ENCODE results near the gene TTC28.

The TTC28 gene

DNA sequence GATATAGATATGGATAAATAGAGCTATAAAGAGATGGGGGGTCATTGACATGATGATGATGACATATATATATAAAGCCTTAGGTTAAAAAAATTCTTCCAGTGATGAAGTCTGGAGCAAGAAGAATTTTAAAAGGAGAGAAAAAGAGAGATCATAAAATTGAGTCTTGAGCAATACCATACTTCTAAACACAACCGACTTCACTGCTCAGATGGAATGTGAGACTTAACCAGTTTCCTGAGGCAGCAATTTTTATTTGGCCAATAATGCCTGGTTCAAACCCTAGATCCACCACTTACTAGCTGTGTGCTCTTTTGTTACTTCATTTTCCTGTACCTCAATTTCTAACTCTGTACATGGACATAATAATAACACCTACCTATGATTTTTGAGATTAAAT lies 229.5 kb downstream of the TTC28 start:
- TF ChIP-seq, protein P1, sequence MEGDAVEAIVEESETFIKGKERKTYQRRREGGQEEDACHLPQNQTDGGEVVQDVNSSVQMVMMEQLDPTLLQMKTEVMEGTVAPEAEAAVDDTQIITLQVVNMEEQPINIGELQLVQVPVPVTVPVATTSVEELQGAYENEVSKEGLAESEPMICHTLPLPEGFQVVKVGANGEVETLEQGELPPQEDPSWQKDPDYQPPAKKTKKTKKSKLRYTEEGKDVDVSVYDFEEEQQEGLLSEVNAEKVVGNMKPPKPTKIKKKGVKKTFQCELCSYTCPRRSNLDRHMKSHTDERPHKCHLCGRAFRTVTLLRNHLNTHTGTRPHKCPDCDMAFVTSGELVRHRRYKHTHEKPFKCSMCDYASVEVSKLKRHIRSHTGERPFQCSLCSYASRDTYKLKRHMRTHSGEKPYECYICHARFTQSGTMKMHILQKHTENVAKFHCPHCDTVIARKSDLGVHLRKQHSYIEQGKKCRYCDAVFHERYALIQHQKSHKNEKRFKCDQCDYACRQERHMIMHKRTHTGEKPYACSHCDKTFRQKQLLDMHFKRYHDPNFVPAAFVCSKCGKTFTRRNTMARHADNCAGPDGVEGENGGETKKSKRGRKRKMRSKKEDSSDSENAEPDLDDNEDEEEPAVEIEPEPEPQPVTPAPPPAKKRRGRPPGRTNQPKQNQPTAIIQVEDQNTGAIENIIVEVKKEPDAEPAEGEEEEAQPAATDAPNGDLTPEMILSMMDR (IDR thresholded peaks at IDR 0.05; ENCODE audit: insufficient read depth, low read depth, low read length, missing control alignments) = no peak
- no peak overlapping the region for H3K4me3 ChIP-seq (ENCODE audit: low read length)
- no peak for DNase-seq (ENCODE audit: low read depth)

DNA sequence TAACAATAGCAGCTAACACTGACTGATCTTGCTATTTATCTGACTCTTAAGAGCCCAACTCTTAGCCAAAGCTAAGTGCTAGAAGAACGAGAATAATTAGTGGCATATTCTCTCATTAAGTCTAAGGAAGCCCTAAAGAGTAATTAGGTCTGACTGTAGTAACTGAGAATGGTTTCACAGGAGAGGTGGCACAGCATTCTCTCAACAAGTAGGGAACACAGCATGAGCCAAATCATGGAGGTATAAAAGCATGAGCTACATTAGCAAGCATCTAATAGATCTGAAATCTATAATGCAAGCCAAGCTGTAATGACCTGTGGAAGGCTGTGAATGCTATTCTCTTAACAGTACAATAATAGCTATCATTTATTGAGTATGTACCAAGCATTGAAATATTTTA lies 230.6 kb downstream of the TTC28 start:
- TF ChIP-seq, protein P1 (IDR thresholded peaks at IDR 0.05; ENCODE audit: insufficient read depth, low read depth, low read length, missing control alignments) = no peak
- DNase-seq (ENCODE audit: low read depth) = no peak
- H3K4me3 ChIP-seq (ENCODE audit: low read length) = no peak overlapping the region

DNA sequence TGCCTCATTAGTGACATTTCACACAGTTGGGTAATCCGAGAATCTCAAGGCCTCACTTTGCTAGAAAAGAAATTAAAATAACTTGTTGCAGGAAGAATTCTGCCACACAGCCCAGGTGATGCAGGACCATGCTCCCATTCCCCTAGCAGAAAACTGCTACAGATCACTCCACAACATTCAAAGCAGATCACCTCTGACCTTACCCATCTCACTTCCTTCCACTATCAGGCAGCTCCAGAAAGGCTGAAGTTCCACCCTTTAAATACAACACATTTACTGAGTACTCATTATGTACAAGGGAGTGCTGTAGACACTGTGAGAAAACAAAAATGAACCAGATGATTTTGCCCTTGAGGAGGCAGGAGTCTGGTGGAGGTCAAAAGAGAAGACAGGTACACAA lies 231.0 kb downstream of the TTC28 start:
- DNase-seq (ENCODE audit: low read depth) = no peak
- TF ChIP-seq, protein P1 (IDR thresholded peaks at IDR 0.05; ENCODE audit: insufficient read depth, low read depth, low read length, missing control alignments) = no peak
- no peak overlapping the region for H3K4me3 ChIP-seq (ENCODE audit: low read length)

DNA sequence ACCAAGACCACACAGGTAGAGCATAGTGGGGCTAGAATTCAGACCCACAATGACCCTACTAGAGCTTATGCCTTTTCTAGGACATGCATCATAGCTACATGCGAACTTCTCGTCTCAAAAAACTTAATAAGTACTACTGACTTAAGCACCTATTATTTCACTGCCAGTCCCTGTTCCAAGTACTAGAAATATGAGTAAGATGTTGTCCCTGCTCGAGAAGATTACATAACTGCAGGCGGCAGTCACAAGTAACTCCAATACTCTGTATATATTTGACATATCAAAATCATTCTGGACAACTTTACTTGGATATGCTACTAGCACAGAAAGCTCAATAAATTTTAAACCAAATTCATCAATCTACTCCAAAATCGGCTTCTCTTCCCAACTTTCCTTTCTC lies 235.0 kb downstream of the TTC28 start:
- TF ChIP-seq, protein P1 (IDR thresholded peaks at IDR 0.05; ENCODE audit: insufficient read depth, low read depth, low read length, missing control alignments) = no peak
- no peak overlapping the region for H3K4me3 ChIP-seq (ENCODE audit: low read length)
- no peak for DNase-seq (ENCODE audit: low read depth)

DNA sequence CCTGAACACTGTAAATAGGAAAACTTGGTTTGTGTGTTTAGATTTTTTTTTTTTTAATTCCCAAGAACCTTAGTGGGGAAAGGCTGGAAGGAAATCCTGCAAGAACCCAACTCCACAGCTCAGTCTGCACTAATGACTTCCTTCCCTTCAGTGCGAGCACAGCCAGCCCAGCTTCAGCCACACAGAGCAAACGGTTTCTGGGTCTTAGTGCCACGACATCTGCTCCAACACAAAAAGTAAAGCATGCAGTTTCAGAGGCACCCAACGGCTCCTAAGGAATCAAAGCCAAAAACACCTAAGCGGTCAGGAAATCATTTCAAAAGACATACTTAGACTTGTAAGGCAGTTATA lies 236.1 kb downstream of the TTC28 start:
- H3K4me3 ChIP-seq (ENCODE audit: low read length) = peak overlapping the region; percentile 57
- TF ChIP-seq, protein P1 (IDR thresholded peaks at IDR 0.05; ENCODE audit: insufficient read depth, low read depth, low read length, missing control alignments) = no peak
- peak; percentile 45 for DNase-seq (ENCODE audit: low read depth)

DNA sequence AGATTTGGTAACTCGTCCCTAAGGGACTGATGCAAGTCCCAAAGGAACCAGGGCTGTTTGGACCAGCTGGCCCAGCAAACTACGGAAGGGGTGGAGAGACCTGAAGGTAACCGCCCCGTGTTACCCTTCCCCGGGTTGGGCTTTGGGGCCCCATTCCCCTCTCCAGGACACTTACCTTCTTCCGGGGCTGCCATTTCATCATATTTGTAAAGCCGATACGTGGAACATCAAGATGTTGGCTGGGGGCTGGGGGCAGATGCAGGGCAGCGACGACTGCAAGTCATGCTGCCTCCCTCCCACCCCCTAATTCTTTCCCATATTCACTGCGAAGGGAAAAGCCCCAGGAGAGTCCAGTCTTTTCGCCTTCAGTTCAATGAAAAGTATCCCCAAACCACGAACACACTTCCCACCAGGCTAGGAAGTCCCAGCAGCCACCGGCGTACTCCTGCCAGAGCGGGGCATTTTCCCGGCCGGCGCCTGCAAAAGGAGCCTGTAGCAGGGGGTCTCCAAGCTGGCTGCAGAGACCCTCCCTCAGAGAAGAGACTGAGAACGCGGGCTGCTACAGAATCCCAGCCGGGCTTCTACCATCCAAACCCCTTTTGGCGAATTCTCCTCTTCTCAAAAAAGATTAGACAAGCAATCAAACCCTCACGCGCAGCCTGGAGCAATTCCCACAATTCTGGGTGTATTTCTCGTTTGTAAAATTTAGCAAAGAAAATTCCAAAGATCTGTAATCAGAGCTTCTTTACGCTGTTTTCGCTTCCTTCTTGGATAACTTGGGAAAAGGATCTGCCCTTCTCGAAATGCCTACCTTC lies 236.7 kb downstream of the TTC28 start:
- DNase-seq (ENCODE audit: low read depth) = peak; percentile 9
- TF ChIP-seq, protein P1 (IDR thresholded peaks at IDR 0.05; ENCODE audit: insufficient read depth, low read depth, low read length, missing control alignments) = no peak
- peak overlapping the region; percentile 57 for H3K4me3 ChIP-seq (ENCODE audit: low read length)

DNA sequence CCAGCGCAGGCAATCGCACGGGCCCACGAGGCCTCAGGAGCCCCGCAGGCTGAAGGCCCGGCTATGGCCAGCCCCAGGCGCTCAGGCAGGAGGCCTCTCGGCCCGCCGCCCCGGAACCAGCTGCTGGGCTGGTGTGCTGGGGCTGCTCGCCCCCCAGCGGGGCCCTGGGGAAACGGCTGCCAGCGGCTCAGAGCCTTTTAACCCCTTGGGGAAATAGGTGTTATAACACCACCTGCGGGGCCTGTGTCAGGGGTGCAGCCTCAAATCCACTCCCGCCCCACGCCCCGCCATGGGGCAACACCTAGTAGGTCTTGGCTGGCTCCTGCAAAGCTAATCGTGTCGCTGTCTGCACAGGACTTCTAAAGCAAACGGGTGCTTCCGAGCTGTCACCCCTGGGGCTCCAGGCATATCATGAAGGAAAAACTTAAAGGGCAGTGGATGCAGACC lies 237.4 kb downstream of the TTC28 start:
- peak; percentile 65 for DNase-seq (ENCODE audit: low read depth)
- TF ChIP-seq, protein P1 (IDR thresholded peaks at IDR 0.05; ENCODE audit: insufficient read depth, low read depth, low read length, missing control alignments) = peak; percentile 55
- H3K4me3 ChIP-seq (ENCODE audit: low read length) = peak overlapping the region; percentile 57
